SK-N-SH (cell line): ENCODE measurements around the gene BBX. TPM values are rescaled to one million over a fixed set of nuclear protein-coding genes. Genes with fewer than 3 reads are reported as not detected.

Experiments
- CTCF ChIA-PET: fragments of 300-600, 350-600 bp; formaldehyde crosslinking; extraction: SDS; loops from one replicate; lab custom pipeline; 2021; lab: Yijun Ruan, JAX
- POLR2A ChIA-PET: fragments of 350-600 bp; sonication (Branson Sonifier 250); formaldehyde crosslinking; extraction: SDS; loops from one replicate; lab custom pipeline; 2020; ENCODE audit warnings: antibody characterized with exemption, inconsistent platforms; lab: Yijun Ruan, JAX
- DNase-seq: peaks from one replicate; pipeline ENCODE4 v3.0.0; 2012
- H2AFZ ChIP-seq: fragments of 200-600 bp; sonication (generic); 2 replicates; pipeline ENCODE4 v1.8.1; 2016; ENCODE audit warnings: antibody characterized with exemption, mild to moderate bottlenecking, low read depth
- H3F3A ChIP-seq: fragments of 200-600 bp; sonication (generic); replicated peaks from 2 replicates; pipeline ENCODE3; 2016; ENCODE audit warnings: antibody characterized with exemption, mild to moderate bottlenecking; ENCODE audit not compliant: insufficient read depth
- H3K27ac ChIP-seq, 2 experiments: fragments of 200-500 bp in 1 of 2; fragments of 200-600 bp in 1 of 2; sonication (Bioruptor generic) in 1 of 2; sonication (generic), shearing (Covaris generic) in 1 of 2; 2 replicates each; pipeline versions ENCODE4 v1.5.1 to v1.6.1; 2014 to 2016; ENCODE audit warnings: low read depth in 2 of 2, inconsistent platforms in 1 of 2, low read length in 1 of 2, mild to moderate bottlenecking in 1 of 2, mixed read lengths in 1 of 2
- H3K27me3 ChIP-seq: fragments of 200-600 bp; sonication (generic), shearing (Covaris generic); 2 replicates; pipeline ENCODE4 v1.6.1; 2016; ENCODE audit warnings: mixed run types; ENCODE audit not compliant: insufficient read depth
- H3K36me3 ChIP-seq, 2 experiments: fragments of 200-500 bp in 1 of 2; fragments of 200-600 bp in 1 of 2; sonication (Bioruptor generic) in 1 of 2; sonication (generic) in 1 of 2; replicated peaks in 1 of 2; 2 replicates each; pipeline versions ENCODE3 to v1.5.1; 2014 to 2016; ENCODE audit warnings: low read length in 1 of 2, mild to moderate bottlenecking in 1 of 2; ENCODE audit not compliant: insufficient read depth in 2 of 2, control insufficient read depth in 1 of 2
- H3K4me1 ChIP-seq, 2 experiments: fragments of 200-500 bp in 1 of 2; fragments of 200-600 bp in 1 of 2; sonication (Bioruptor generic) in 1 of 2; sonication (generic), shearing (Covaris generic) in 1 of 2; 2 replicates each; pipeline versions ENCODE4 v1.5.1 to v1.6.1; 2014 to 2016; ENCODE audit warnings: low read depth in 1 of 2, low read length in 1 of 2, mixed run types in 1 of 2; ENCODE audit not compliant: insufficient read depth in 2 of 2, control insufficient read depth in 1 of 2
- H3K4me2 ChIP-seq: fragments of 200-600 bp; sonication (generic), shearing (Covaris generic); 2 replicates; pipeline ENCODE4 v1.6.1; 2017; ENCODE audit warnings: mixed run types
- H3K4me3 ChIP-seq, 2 experiments: fragments of 200-500 bp in 1 of 2; fragments of 200-600 bp in 1 of 2; sonication (Bioruptor generic) in 1 of 2; sonication (generic), shearing (Covaris generic) in 1 of 2; 2 replicates each; pipeline versions ENCODE4 v1.5.1 to v1.8.1; 2014 to 2016; ENCODE audit warnings: low read depth in 2 of 2, inconsistent platforms in 1 of 2, low read length in 1 of 2, mild to moderate bottlenecking in 1 of 2, mixed read lengths in 1 of 2, moderate library complexity in 1 of 2
- H3K79me2 ChIP-seq: fragments of 200-600 bp; sonication (generic); 2 replicates; pipeline ENCODE4 v1.8.1; 2017; ENCODE audit warnings: mild to moderate bottlenecking; ENCODE audit not compliant: insufficient read depth
- H3K9ac ChIP-seq: fragments of 200-600 bp; sonication (generic); 2 replicates; pipeline ENCODE4 v1.6.1; 2017; ENCODE audit warnings: mixed run types
- H3K9me2 ChIP-seq: fragments of 200-600 bp; sonication (generic); 2 replicates; pipeline ENCODE4 v1.6.1; 2017; ENCODE audit warnings: mixed run types
- H3K9me3 ChIP-seq: fragments of 200-600 bp; sonication (generic); 2 replicates; pipeline ENCODE4 v1.6.1; 2017; ENCODE audit warnings: mixed run types, mild to moderate bottlenecking, moderate library complexity
- H4K20me1 ChIP-seq: fragments of 200-600 bp; sonication (generic); 2 replicates; pipeline ENCODE4 v1.6.1; 2017; ENCODE audit warnings: mild to moderate bottlenecking, mixed run types; ENCODE audit not compliant: insufficient read depth
- CTCF ChIP-seq: fragments of 200-600 bp; sonication (generic); IDR thresholded peaks from 2 replicates; pipeline ENCODE4 v1.6.1; 2017; ENCODE audit warnings: antibody characterized with exemption, mild to moderate bottlenecking, moderate library complexity
- EP300 ChIP-seq, 2 experiments: IDR thresholded peaks; 2 replicates each; pipeline versions ENCODE4 v1.4.0 to v1.6.1; 2012; ENCODE audit warnings: borderline replicate concordance in 1 of 2, low read depth in 1 of 2, low read length in 1 of 2
- FOXM1 ChIP-seq: IDR thresholded peaks from 2 replicates; pipeline ENCODE4 v1.4.0; 2012; ENCODE audit warnings: low read depth, mild to moderate bottlenecking
- GABPA ChIP-seq: IDR thresholded peaks from 2 replicates; pipeline ENCODE4 v1.4.0; 2012; ENCODE audit warnings: low read depth, mild to moderate bottlenecking
- GATA2 ChIP-seq: sonication (generic); formaldehyde crosslinking; IDR thresholded peaks from 2 replicates; pipeline ENCODE4 v1.5.0; 2020; ENCODE audit warnings: mild to moderate bottlenecking, missing genetic modification reagents
- IRF3 ChIP-seq: fragments of 150-350 bp; IDR thresholded peaks from 2 replicates; pipeline ENCODE4 v1.6.1; 2016; ENCODE audit warnings: mild to moderate bottlenecking, low read depth, low read length
- MEF2A ChIP-seq: IDR thresholded peaks from 2 replicates; pipeline ENCODE4 v1.4.0; 2012; ENCODE audit warnings: low read depth, borderline replicate concordance
- PBX3 ChIP-seq: IDR thresholded peaks from 2 replicates; pipeline ENCODE4; 2012
- RFX5 ChIP-seq: IDR thresholded peaks from 2 replicates; pipeline ENCODE4 v1.6.1; 2012; ENCODE audit warnings: mild to moderate bottlenecking, improper control_type of control experiment, low read length
- SMC3 ChIP-seq: IDR thresholded peaks from 2 replicates; pipeline ENCODE4 v1.6.1; 2012; ENCODE audit warnings: low read depth, low read length, improper control_type of control experiment
- TAF1 ChIP-seq: IDR thresholded peaks from 2 replicates; pipeline ENCODE4 v1.6.1; 2012; ENCODE audit warnings: low read depth, mild to moderate bottlenecking, low read length, moderate library complexity, borderline replicate concordance
- USF2 ChIP-seq: fragments of 150-350 bp; IDR thresholded peaks from 2 replicates; pipeline ENCODE4 v1.6.1; 2017; ENCODE audit warnings: antibody characterized with exemption, low read length, low read depth, borderline replicate concordance
- YY1 ChIP-seq: IDR thresholded peaks from 2 replicates; pipeline ENCODE4 v1.4.0; 2012; ENCODE audit warnings: low read depth, mild to moderate bottlenecking
- ZBTB33 ChIP-seq: IDR thresholded peaks from 2 replicates; pipeline ENCODE4 v1.4.0; 2012; ENCODE audit warnings: low read depth, borderline replicate concordance
- WGBS: methylation state at CpG from one replicate; pipeline ENCODE4 v1.1.6; 2017; ENCODE audit warnings: low lambda C conversion rate; 5-methylcytosine and 5-hydroxymethylcytosine counted together
- polyA plus RNA-seq, 3 experiments: library from polyadenylated mRNA; depleted of rRNA; stranded (reverse); fragments of >200 nt; gene quantifications; 2 replicates each; pipeline ENCODE4 v1.2.3, GENCODE V29; 2012

Gene BBX
- polyA plus RNA-seq, 1 of the 3 experiments (the other 2 are of a cell fraction) = 14.2 TPM

GRCh38 chr3:107769882-107770281 lies 247.1 kb downstream of the BBX start (continued):
- TF ChIP-seq CTCF (no peak), GABPA (no peak), SMC3 (no peak), USF2 (no peak), IRF3 (no peak)

- peaks cover 4% of the 10 kb centered on the region for H3F3A ChIP-seq
- no peaks in the 10 kb centered on the region for H3K27me3 ChIP-seq
- H3K9ac ChIP-seq = no peak overlapping the region
- no peak overlapping the region for H3K27ac ChIP-seq
- H3K9me2 ChIP-seq = no peaks in the 10 kb centered on the region
- ChIA-PET CTCF (interaction anchor here (1.3 kb wide), 1 partner anchor 96 kb away, joined by 4 read pairs; no protein-coding TSS in a partner anchor), POLR2A (no interaction called here)
- H4K20me1 ChIP-seq = no peaks in the 10 kb centered on the region
- no peak for DNase-seq
- H3K79me2 ChIP-seq = no peaks in the 10 kb centered on the region
- H3K4me3 ChIP-seq = no peak overlapping the region
- no peak overlapping the region for H3K4me2 ChIP-seq
- TF ChIP-seq SMC3 (no peak), MEF2A (no peak)
- WGBS = 91% methylated on average over 6 of the region's 6 CpGs
- H2AFZ ChIP-seq = no peak overlapping the region
- H3K4me1 ChIP-seq = no peaks in the 10 kb centered on the region; a peak in 1 of 4 replicates
- peaks cover 15% of the 10 kb centered on the region in 2 experiments for H3K36me3 ChIP-seq
- H3K9me3 ChIP-seq = no peaks in the 10 kb centered on the region
These were observed 249.3 kb downstream of the BBX start for GRCh38 chr3:107772016-107772415.

- no peaks in the 10 kb centered on the region for H4K20me1 ChIP-seq
- no peak overlapping the region; a peak in 1 of 4 replicates for H3K27ac ChIP-seq
- H3K9me2 ChIP-seq = no peaks in the 10 kb centered on the region
- no peak overlapping the region for H3K9ac ChIP-seq
- WGBS = 88% methylated on average over 1 of the region's 1 CpG
- ChIA-PET POLR2A (no interaction called here), CTCF (interaction anchor here (2.1 kb wide), 1 partner anchor 151 kb away, joined by 5 read pairs; no protein-coding TSS in a partner anchor)
- no peaks in the 10 kb centered on the region for H3K9me3 ChIP-seq
- H3K27me3 ChIP-seq = no peaks in the 10 kb centered on the region
- H3K79me2 ChIP-seq = no peaks in the 10 kb centered on the region
- H3K4me2 ChIP-seq = no peak overlapping the region
- H3K4me1 ChIP-seq = no peaks in the 10 kb centered on the region
- DNase-seq = no peak
- H3K36me3 ChIP-seq = peaks cover 25 to 40% of the 10 kb centered on the region in 2 experiments
- peaks cover 4% of the 10 kb centered on the region for H3F3A ChIP-seq
- no peak overlapping the region for H3K4me3 ChIP-seq
- TF ChIP-seq FOXM1 (no peak), EP300 (IDR thresholded peaks at IDR 0.05; ENCODE audit: borderline replicate concordance in 1 of 2, low read depth in 1 of 2, low read length in 1 of 2) (no peak), MEF2A (no peak), GABPA (no peak), YY1 (no peak), ZBTB33 (no peak), GATA2 (CRISPR knock-in tag) (no peak), RFX5 (no peak), PBX3 (no peak), TAF1 (no peak)
- no peak overlapping the region for H2AFZ ChIP-seq
These were observed 253.2 kb downstream of the BBX start for GRCh38 chr3:107775974-107776373.
